ENCODE results near the gene SDK2. TPM values are rescaled to one million over a fixed set of nuclear protein-coding genes. Genes with fewer than 3 reads are reported as not detected.

The SDK2 gene
- total RNA-seq, 1 donor from 2014 or later = 31.2 TPM

- no peaks in the 10 kb centered on the region for H3K9me3 Mint-ChIP-seq
- H3K27me3 Mint-ChIP-seq (ENCODE audit: low read depth) = no peaks in the 10 kb centered on the region
These were observed 49.2 kb downstream of the SDK2 start for GRCh38 chr17:73595068-73595467.

GRCh38 chr17:73594598-73594997, 49.6 kb downstream of the SDK2 start:
- no peak for DNase-seq (ENCODE audit: low read depth, low spot score)
- H3K27ac Mint-ChIP-seq (ENCODE audit: unreplicated experiment) = peak overlapping the region; percentile 68
- H3K36me3 Mint-ChIP-seq (ENCODE audit: low read depth) = no peaks in the 10 kb centered on the region
- no peaks in the 10 kb centered on the region for H3K27me3 Mint-ChIP-seq (ENCODE audit: low read depth)
- H3K9me3 Mint-ChIP-seq = no peaks in the 10 kb centered on the region
- no peak for TF ChIP-seq CTCF (conservative IDR thresholded peaks at IDR 0.05)
- H3K4me3 Mint-ChIP-seq = no peak overlapping the region
- peaks cover 37% of the 10 kb centered on the region for H3K4me1 Mint-ChIP-seq

More at GRCh38 chr17:73595068-73595467, 49.2 kb downstream of the SDK2 start:
- Mint-ChIP-seq H3K4me3 (no peak overlapping the region), H3K27ac (ENCODE audit: unreplicated experiment) (peak overlapping the region; percentile 68), H3K36me3 (ENCODE audit: low read depth) (no peaks in the 10 kb centered on the region), H3K4me1 (peaks cover 34% of the 10 kb centered on the region)
- TF ChIP-seq CTCF (conservative IDR thresholded peaks at IDR 0.05) = no peak
- DNase-seq (ENCODE audit: low read depth, low spot score) = no peak

- H3K4me1 Mint-ChIP-seq = peaks cover 38% of the 10 kb centered on the region
- TF ChIP-seq CTCF (conservative IDR thresholded peaks at IDR 0.05) = no peak
These were observed 50.2 kb downstream of the SDK2 start for GRCh38 chr17:73594025-73594424.

GRCh38 chr17:73593249-73593965, 50.8 kb downstream of the SDK2 start:
- DNase-seq (ENCODE audit: low read depth, low spot score) = no peak
- H3K4me1 Mint-ChIP-seq = peaks cover 37% of the 10 kb centered on the region
- no peak for TF ChIP-seq CTCF (conservative IDR thresholded peaks at IDR 0.05)
- no peaks in the 10 kb centered on the region for H3K9me3 Mint-ChIP-seq
- H3K36me3 Mint-ChIP-seq (ENCODE audit: low read depth) = no peaks in the 10 kb centered on the region
- no peaks in the 10 kb centered on the region for H3K27me3 Mint-ChIP-seq (ENCODE audit: low read depth)
- no peak overlapping the region for H3K4me3 Mint-ChIP-seq
- H3K27ac Mint-ChIP-seq (ENCODE audit: unreplicated experiment) = no peak overlapping the region

More at GRCh38 chr17:73594025-73594424, 50.2 kb downstream of the SDK2 start:
- H3K9me3 Mint-ChIP-seq = no peaks in the 10 kb centered on the region
- H3K27me3 Mint-ChIP-seq (ENCODE audit: low read depth) = no peaks in the 10 kb centered on the region
- DNase-seq (ENCODE audit: low read depth, low spot score) = no peak
- H3K36me3 Mint-ChIP-seq (ENCODE audit: low read depth) = no peaks in the 10 kb centered on the region
- H3K27ac Mint-ChIP-seq (ENCODE audit: unreplicated experiment) = peak overlapping the region; percentile 51
- no peak overlapping the region for H3K4me3 Mint-ChIP-seq

- Mint-ChIP-seq H3K4me1 (peaks cover 39% of the 10 kb centered on the region), H3K36me3 (ENCODE audit: low read depth) (no peaks in the 10 kb centered on the region), H3K27ac (ENCODE audit: unreplicated experiment) (no peak overlapping the region), H3K4me3 (no peak overlapping the region), H3K27me3 (ENCODE audit: low read depth) (no peaks in the 10 kb centered on the region), H3K9me3 (no peaks in the 10 kb centered on the region)
- DNase-seq (ENCODE audit: low read depth, low spot score) = no peak
- no peak for TF ChIP-seq CTCF (conservative IDR thresholded peaks at IDR 0.05)
These were observed 51.7 kb downstream of the SDK2 start for GRCh38 chr17:73592501-73592961.
